Measurements from ENCODE around the gene MBIP.
"Not testable (repeated sequence)": the region's sequence is repeated elsewhere in the genome, so short reads cannot be mapped to it uniquely, and the experiment has no call there.

The MBIP gene, protein sequence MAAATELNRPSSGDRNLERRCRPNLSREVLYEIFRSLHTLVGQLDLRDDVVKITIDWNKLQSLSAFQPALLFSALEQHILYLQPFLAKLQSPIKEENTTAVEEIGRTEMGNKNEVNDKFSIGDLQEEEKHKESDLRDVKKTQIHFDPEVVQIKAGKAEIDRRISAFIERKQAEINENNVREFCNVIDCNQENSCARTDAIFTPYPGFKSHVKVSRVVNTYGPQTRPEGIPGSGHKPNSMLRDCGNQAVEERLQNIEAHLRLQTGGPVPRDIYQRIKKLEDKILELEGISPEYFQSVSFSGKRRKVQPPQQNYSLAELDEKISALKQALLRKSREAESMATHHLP

DNA sequence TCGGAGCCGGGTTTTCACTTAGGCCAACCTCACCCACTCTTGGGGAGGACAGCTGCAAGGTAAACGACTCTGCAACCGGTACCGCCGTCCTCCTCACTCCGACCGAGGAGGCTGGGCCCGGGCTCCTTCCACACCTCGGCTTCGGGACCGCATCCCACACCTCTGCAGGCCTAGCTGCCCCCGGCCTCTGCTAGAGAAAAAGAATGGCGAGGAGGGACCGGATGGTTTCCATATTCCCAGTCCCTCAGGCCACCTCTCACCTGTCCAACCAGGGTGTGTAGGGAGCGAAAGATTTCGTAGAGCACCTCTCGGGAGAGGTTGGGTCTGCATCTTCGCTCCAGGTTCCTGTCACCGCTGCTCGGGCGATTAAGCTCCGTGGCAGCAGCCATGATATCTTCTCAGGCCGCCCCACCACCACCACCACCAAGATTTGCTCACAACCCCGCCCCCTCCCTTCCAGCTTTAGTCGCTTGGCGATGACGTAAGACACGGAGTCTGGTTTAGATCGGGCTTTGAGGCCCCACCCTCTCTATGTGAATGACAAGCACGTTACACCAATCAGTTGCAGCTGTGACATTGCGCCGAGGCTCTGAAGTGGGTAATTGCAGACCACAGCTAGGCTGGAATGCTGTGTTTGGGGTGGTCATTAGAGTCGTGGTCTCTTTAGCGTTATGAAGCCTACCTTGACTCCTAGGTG lies at the start of gene MBIP:
Gene MBIP (minus strand): TSS at position 438 of the 697 bp plus-strand sequence. CDS start 49 bp downstream, at position 389.
- DNase-seq: peak; percentile 95

- DNase-seq: no peak
Measured at GRCh38 chr14:36367985-36368774, 47.7 kb upstream of the MBIP start.

GRCh38 chr14:36365766-36366165 lies 45.3 kb upstream of the MBIP start:
- DNase-seq: no peak

DNA sequence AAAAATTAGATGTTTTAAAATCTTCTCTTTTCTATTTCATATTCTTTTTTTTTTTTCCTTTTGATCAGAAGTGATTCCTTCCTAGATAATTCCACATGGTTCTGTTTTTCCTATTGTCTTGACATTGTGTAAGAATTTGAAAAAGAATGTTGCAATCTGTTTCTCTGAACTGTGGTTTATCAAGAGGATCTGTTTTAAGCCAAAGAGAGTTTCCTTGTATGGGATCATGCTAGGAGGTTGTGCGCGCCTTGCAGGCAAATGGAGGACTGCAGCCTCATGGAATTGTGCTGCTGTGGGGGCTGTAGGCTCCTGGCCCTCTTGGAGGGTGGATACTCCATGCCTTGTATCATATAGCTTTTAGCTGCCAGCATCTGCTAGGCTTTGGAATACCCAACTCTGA lies 43.3 kb upstream of the MBIP start:
- DNase-seq: no peak

DNA sequence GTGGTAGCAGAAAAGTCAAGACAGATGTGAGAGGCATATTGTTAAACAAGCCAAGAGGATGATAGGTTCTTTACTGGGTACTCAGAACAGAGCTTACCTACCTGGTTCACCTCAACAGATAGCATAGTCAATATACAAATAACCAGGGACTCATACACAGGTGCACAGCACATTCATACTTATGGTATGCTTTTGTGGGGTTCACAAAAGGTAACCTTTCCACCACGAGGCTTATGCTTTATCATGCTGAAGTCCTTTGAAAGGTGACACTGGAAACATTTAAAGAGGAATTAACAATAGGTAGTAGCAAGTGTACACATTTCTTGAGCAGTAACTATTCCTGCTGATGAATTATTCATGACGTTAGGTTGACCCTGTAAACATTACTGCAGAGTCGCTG lies 42.2 kb upstream of the MBIP start:
- no peak for DNase-seq

- DNase-seq: no peak
Measured at GRCh38 chr14:36361210-36361853, 40.9 kb upstream of the MBIP start.

- DNase-seq: no peak
Measured at GRCh38 chr14:36356862-36357261, 36.4 kb upstream of the MBIP start.

DNA sequence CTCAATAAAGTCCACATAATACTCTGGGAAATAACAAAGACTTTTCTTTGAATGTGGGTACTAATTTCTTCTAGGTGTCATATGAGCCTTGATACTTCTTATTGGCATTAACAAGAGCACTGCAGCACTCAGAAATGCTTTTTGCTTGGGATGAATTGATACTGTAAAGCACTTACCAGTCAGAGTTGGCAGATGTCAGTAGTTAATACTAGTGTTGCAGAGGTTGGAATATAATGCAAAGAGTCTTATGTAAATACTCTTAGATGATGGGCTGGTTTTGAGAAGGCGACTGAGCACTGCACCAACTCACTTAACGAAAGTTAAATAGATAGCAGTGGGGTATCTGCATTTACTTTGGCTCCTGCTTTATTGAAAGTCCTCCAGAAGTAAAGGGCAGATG lies 25.6 kb upstream of the MBIP start:
- no peak for DNase-seq

- no peak for DNase-seq
Measured at GRCh38 chr14:36344211-36344610, 23.8 kb upstream of the MBIP start.

DNA sequence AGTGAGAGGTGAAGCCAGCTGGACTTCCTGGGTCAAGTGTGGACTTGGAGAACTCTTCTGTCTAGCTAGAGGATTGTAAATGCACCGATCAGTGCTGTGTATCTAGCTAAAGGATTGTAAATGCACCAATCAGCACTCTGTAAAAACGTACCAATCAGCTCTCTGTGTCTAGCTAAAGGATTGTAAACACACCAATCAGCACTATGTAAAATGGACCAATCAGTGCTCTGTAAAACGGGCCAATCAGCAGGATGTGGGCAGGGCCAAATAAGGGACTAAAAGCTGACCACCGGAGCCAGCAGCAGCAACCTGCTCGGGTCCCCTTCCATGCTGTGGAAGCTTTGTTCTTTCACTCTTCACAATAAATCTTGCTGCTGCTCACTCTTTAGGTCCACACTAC lies 21.4 kb upstream of the MBIP start:
- DNase-seq: not testable (repeated sequence)

- peak; percentile 15 for DNase-seq
Measured at GRCh38 chr14:36340276-36340890, 19.9 kb upstream of the MBIP start.

DNA sequence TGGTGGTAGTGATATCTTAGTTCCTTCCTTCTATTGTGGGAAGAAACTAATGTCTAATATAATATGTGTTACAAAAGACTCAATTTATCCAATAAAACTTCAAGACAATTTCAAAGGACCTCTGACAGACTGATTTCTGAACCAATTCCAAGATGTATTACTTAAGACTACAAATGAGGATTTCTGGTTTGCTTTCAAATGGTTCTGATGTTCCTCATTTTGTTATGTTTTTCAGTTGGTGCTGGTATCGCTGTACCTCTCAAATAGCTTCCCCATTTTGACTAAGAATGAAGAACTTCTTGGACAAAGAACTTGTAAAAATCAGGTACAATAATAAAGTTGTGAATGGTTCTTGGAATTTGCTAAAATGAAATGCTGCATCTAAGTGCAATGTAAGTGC lies 19.4 kb upstream of the MBIP start:
- peak; percentile 19 for DNase-seq

DNA sequence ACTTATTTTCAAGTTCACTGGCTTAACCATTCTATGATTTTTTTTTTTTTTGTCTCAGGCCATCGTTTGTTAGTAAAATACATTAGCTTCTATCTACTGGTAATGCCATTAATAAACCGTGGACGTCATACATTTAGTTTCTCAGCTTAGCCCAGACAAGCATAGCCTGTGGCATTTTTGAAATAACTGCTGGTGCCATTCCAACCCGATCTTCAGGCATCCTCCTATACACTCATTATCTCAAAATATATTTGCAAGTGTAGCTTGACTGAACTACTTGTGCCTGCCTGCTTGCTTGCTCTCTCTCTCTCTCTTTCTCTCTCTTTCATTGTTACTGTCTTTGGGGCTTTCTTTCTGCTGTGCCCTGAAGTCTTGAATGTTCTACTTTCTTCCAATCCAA lies 12.7 kb upstream of the MBIP start:
- DNase-seq: no peak

DNA sequence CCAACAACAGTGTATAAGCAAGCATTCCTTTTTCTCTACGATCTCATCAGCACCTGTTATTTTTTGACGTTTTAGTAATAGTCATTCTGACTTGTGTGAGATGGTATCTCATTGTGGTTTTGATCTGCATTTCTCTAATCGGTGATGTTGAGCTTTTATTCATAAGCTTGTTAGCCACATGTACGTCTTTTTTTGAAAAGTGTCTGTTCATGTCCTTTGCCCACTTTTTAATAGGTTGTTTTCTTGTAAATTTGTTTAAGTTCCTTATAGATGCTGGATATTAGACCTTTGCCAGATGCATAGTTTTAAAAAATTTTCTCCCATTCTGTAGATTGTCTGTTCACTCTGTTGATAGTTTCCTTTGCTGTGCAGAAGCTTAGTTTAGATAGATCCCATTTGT lies 7.1 kb upstream of the MBIP start:
- not testable (repeated sequence) for DNase-seq

DNA sequence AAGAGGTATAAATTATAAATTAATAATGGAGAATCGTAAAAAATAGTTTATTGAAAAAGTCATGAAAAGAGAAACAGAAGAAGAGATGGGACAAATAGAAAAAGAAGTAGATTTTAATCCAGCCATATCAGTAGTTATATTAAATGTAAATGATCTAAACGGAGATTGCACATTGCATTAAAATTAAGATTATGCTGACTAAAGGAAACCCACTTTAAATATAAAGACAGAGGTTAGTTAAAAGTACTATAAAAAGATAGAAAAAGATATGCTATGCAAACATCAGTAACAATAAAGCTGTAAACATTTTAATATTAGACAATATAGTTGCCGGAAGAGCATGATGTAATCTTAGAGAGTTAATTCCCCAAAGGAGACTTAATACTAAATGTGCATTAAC lies 5.4 kb upstream of the MBIP start:
- no peak for DNase-seq

DNA sequence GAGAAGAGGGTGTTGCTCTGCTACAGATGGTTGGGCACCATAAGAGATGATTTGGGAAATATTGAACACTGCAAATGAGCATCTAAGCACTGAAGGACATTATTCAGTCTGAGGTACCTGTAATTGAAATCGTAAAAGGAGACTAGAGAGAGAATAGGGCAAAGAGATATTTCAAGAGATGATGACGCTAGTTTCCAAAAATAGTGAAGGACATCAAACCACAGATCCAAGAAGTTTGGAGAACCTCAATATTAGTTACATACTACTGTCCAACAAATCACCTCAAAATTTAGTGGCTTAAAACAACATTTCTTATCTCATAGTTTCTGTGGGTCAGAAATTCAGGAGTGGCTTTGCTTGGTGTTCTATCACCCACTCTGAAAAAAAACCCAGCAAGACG lies 4.5 kb upstream of the MBIP start:
- no peak for DNase-seq

GRCh38 chr14:36320897-36321381 lies 502 bp upstream of the MBIP start:
- DNase-seq: no peak

GRCh38 chr14:36319899-36320199 lies 588 bp downstream of the MBIP start:
- no peak for DNase-seq

GRCh38 chr14:36317650-36318049 lies 2.8 kb downstream of the MBIP start:
- peak; percentile 18 for DNase-seq

DNA sequence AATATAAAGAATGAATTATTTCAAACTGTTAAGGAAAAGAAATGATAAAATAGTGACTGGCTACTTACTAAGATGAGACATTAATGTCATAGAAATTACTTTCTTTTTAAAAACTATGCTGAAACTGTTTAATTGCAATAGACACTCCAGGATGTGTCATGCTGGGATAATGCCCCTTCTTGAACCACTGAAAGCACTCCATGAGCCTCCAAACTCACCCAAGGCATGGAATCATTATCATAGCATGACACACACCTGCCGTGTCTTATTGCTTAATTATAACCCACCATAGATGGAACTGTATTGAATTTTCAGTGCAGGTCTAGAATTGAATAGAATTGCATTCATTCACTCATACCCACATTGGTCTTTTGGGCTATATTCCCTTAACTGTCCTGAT lies 4.3 kb downstream of the MBIP start:
- no peak for DNase-seq

DNA sequence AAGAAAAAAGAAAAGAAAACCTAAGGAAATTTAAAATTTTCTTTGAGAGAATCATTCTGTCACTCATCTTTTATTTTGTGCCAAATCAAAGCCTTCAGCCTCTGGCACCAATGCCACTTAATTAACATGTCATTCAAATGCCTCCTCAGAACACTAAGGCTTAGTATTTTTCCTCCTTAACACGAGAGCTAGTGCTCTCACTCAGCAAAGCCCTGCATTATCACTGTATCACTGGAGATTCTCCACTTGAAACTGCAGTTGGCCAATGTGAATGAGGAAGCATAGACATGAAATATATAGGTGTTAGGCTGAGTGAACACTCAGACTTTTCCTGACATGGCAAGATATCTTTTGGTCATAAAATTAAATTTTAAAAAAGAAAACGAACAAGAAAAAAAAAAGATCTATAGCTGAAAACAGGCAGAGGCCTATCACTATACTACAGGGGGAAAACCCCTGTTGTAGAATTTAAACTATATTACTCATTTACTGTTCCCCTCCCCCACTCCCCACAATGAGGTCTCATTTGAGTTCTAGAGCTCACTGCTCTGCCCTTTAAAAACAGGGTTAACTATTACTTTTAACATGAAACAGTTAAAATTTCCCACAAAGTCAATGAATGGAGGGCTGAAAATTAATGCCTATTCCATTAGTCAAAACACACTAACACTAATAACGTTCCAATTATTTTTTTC lies 5.1 kb downstream of the MBIP start:
- DNase-seq: peak; percentile 80

- DNase-seq: no peak
Measured at GRCh38 chr14:36313898-36314297, 6.5 kb downstream of the MBIP start.
